ENCODE measurements around the gene CD34. TPM values are rescaled to one million over a fixed set of nuclear protein-coding genes. Genes with fewer than 3 reads are reported as not detected.

CD34 gene
- total RNA-seq, 2 experiments from 2014 or later = 0.02 to 0.06 TPM

GRCh38 chr1:207836591-207837347, 74.2 kb downstream of the CD34 start:
- Mint-ChIP-seq H3K4me3 (no peak overlapping the region), H3K36me3 (peaks cover 18% of the 10 kb centered on the region), H3K27ac (peak overlapping the region; percentile 12), H3K27me3 (no peaks in the 10 kb centered on the region), H3K4me1 (peaks cover 60% of the 10 kb centered on the region), H3K9me3 (ENCODE audit: low read depth) (no peaks in the 10 kb centered on the region)
- DNase-seq = no peak
- CTCF ChIA-PET = interaction anchor here (15.9 kb wide), 1 partner anchor 32 kb away, joined by 414 read pairs; no protein-coding TSS in a partner anchor
- ATAC-seq = no peak

GRCh38 chr1:207835958-207836357, 75.0 kb downstream of the CD34 start:
- H3K27me3 Mint-ChIP-seq = no peaks in the 10 kb centered on the region
- H3K36me3 Mint-ChIP-seq = peaks cover 18% of the 10 kb centered on the region
- H3K9me3 Mint-ChIP-seq (ENCODE audit: low read depth) = no peaks in the 10 kb centered on the region
- CTCF ChIA-PET = interaction anchor here (15.9 kb wide), 1 partner anchor 33 kb away, joined by 414 read pairs; no protein-coding TSS in a partner anchor
- ATAC-seq = no peak
- H3K4me1 Mint-ChIP-seq = peaks cover 68% of the 10 kb centered on the region
- no peak overlapping the region for H3K4me3 Mint-ChIP-seq
- no peak overlapping the region for H3K27ac Mint-ChIP-seq
- DNase-seq = no peak

- H3K36me3 Mint-ChIP-seq = peaks cover 14% of the 10 kb centered on the region
- DNase-seq (no peak), ATAC-seq (no peak)
- H3K27ac Mint-ChIP-seq = no peak overlapping the region
- no peaks in the 10 kb centered on the region for H3K9me3 Mint-ChIP-seq (ENCODE audit: low read depth)
- no peak overlapping the region for H3K4me3 Mint-ChIP-seq
- no peaks in the 10 kb centered on the region for H3K27me3 Mint-ChIP-seq
- CTCF ChIA-PET = interaction anchor here (1.0 to 15.9 kb wide), 5 partner anchors 8 to 35 kb away, joined by 3 to 414 read pairs (median 3); no protein-coding TSS in a partner anchor
- peaks cover 73% of the 10 kb centered on the region for H3K4me1 Mint-ChIP-seq
Measured at GRCh38 chr1:207833956-207834660, 76.8 kb downstream of the CD34 start.

GRCh38 chr1:207833381-207833780, 77.5 kb downstream of the CD34 start:
- no peaks in the 10 kb centered on the region for H3K9me3 Mint-ChIP-seq (ENCODE audit: low read depth)
- DNase-seq (no peak), ATAC-seq (no peak)
- H3K4me1 Mint-ChIP-seq = peaks cover 73% of the 10 kb centered on the region
- H3K27me3 Mint-ChIP-seq = no peaks in the 10 kb centered on the region
- peak overlapping the region; percentile 29 for H3K27ac Mint-ChIP-seq
- peaks cover 10% of the 10 kb centered on the region for H3K36me3 Mint-ChIP-seq
- no peak overlapping the region for H3K4me3 Mint-ChIP-seq
- CTCF ChIA-PET = interaction anchor here (1.1 to 15.9 kb wide), 4 partner anchors 9 to 36 kb away, joined by 3 to 414 read pairs (median 5); no protein-coding TSS in a partner anchor

- no peaks in the 10 kb centered on the region for H3K9me3 Mint-ChIP-seq (ENCODE audit: low read depth)
- peaks cover 7% of the 10 kb centered on the region for H3K36me3 Mint-ChIP-seq
- peak overlapping the region; percentile 88 for H3K27ac Mint-ChIP-seq
- no peaks in the 10 kb centered on the region for H3K27me3 Mint-ChIP-seq
- CTCF ChIA-PET = interaction anchor here (0.8 to 15.9 kb wide), 6 partner anchors 9 to 130 kb away, joined by 3 to 414 read pairs (median 4); no protein-coding TSS in a partner anchor
- DNase-seq (no peak), ATAC-seq (no peak)
- peaks cover 74% of the 10 kb centered on the region for H3K4me1 Mint-ChIP-seq
- H3K4me3 Mint-ChIP-seq = no peak overlapping the region
Measured at GRCh38 chr1:207832796-207833195, 78.1 kb downstream of the CD34 start.

- peaks cover 7% of the 10 kb centered on the region for H3K36me3 Mint-ChIP-seq
Measured at GRCh38 chr1:207831517-207832327, 79.2 kb downstream of the CD34 start.

More at GRCh38 chr1:207831517-207832327, 79.2 kb downstream of the CD34 start:
- Mint-ChIP-seq H3K4me3 (peak overlapping the region; percentile 41), H3K9me3 (ENCODE audit: low read depth) (no peaks in the 10 kb centered on the region), H3K27ac (peak overlapping the region; percentile 88), H3K4me1 (peaks cover 81% of the 10 kb centered on the region), H3K27me3 (no peaks in the 10 kb centered on the region)
- ATAC-seq (peak; percentile 86), DNase-seq (peak; percentile 79)
- CTCF ChIA-PET = interaction anchor here (0.8 to 15.9 kb wide), 5 partner anchors 37 to 132 kb away, joined by 3 to 414 read pairs (median 30); no protein-coding TSS in a partner anchor

Other genes starting within 250 kb of the CD34 start
- gene CD46, start 159.1 kb downstream of the CD34 start, total RNA-seq = 100 to 1,000 TPM in 1 of 2 experiments, 10 to 100 TPM in 1; 98.3 to 104 TPM

Data from activated CD8-positive, alpha-beta memory T cell treated with anti-CD3 and anti-CD28 coated beads, Interleukin-2, amount 10 ng/mL, durations not matched to agents 7 days and 5 days (primary cell).